ENCODE data around the gene E2F1.

E2F1 gene

GRCh38 chr20:33656783-33657703 lies 29.1 kb downstream of the E2F1 start:
- no peak overlapping the region for H4K91ac ChIP-seq (ENCODE audit: low read length)
- H2AFZ ChIP-seq (ENCODE audit: low read depth, low read length) = no peak overlapping the region
- H3K14ac ChIP-seq (ENCODE audit: low read length in 2 of 2) = no peak overlapping the region
- H2BK5ac ChIP-seq (ENCODE audit: low read depth, low read length, poor library complexity, severe bottlenecking) = no peak overlapping the region
- H3K4me3 ChIP-seq (ENCODE audit: insufficient read depth in 1 of 2, low read depth in 1 of 2, low read length in 2 of 2) = no peak overlapping the region
- no peak overlapping the region for H2BK12ac ChIP-seq (ENCODE audit: low read length in 2 of 2)
- H3K36me3 ChIP-seq (ENCODE audit: control insufficient read depth in 1 of 2, insufficient read depth in 2 of 2, low read depth in 1 of 2, low read length in 2 of 2) = peaks cover 15 to 61% of the 10 kb centered on the region in 2 experiments
- H3K27ac ChIP-seq (ENCODE audit: low read length, poor library complexity, severe bottlenecking) = no peak overlapping the region
- WGBS = 97% methylated on average over 17 of the region's 17 CpGs
- DNase-seq = no peak
- peaks cover 18% of the 10 kb centered on the region for H3K79me1 ChIP-seq (replicated peaks; ENCODE audit: low read length, poor library complexity, severe bottlenecking)
- no peak overlapping the region for H3K23ac ChIP-seq (ENCODE audit: low read length in 2 of 2)
- no peak overlapping the region for H3K4ac ChIP-seq (ENCODE audit: low read depth in 1 of 2, low read length in 2 of 2)
- peaks cover 21% of the 10 kb centered on the region for H3K4me1 ChIP-seq (ENCODE audit: control insufficient read depth, insufficient read depth, low read depth, low read length)
- no peak overlapping the region for H4K8ac ChIP-seq (ENCODE audit: low read length)
- no peak overlapping the region for H2AK5ac ChIP-seq (ENCODE audit: low read length, severe bottlenecking)
- H3K18ac ChIP-seq (ENCODE audit: low read depth in 1 of 2, low read length in 2 of 2) = no peak overlapping the region
- no peak overlapping the region for H3K9ac ChIP-seq (ENCODE audit: low read length)
- no peak overlapping the region for H2BK120ac ChIP-seq (ENCODE audit: low read depth, low read length)
- H2BK15ac ChIP-seq (ENCODE audit: low read depth, poor library complexity, severe bottlenecking) = no peak overlapping the region
- no peaks in the 10 kb centered on the region for H3K27me3 ChIP-seq (ENCODE audit: control insufficient read depth in 1 of 2, insufficient read depth in 1 of 2, low read length in 2 of 2)
- no peaks in the 10 kb centered on the region for H3K9me3 ChIP-seq (ENCODE audit: control insufficient read depth, low read length)
- H3K4me2 ChIP-seq (ENCODE audit: low read length, poor library complexity, severe bottlenecking) = no peak overlapping the region

- Histone ChIP-seq H3K79me1 (replicated peaks; ENCODE audit: low read length, poor library complexity, severe bottlenecking) (peaks cover 12% of the 10 kb centered on the region), H3K27me3 (ENCODE audit: control insufficient read depth in 1 of 2, insufficient read depth in 1 of 2, low read length in 2 of 2) (peaks cover 0 to under 1% of the 10 kb centered on the region in 2 experiments), H2BK12ac (ENCODE audit: low read length in 2 of 2) (no peak overlapping the region), H3K14ac (ENCODE audit: low read length in 2 of 2) (no peak overlapping the region), H3K9ac (ENCODE audit: low read length) (no peak overlapping the region), H3K36me3 (ENCODE audit: control insufficient read depth in 1 of 2, insufficient read depth in 2 of 2, low read depth in 1 of 2, low read length in 2 of 2) (peaks cover 15 to 60% of the 10 kb centered on the region in 2 experiments), H3K9me3 (ENCODE audit: control insufficient read depth, low read length) (no peaks in the 10 kb centered on the region), H3K23ac (ENCODE audit: low read length in 2 of 2) (no peak overlapping the region), H2BK5ac (ENCODE audit: low read depth, low read length, poor library complexity, severe bottlenecking) (no peak overlapping the region), H3K4me3 (ENCODE audit: insufficient read depth in 1 of 2, low read depth in 1 of 2, low read length in 2 of 2) (no peak overlapping the region), H2AFZ (ENCODE audit: low read depth, low read length) (no peak overlapping the region), H3K18ac (ENCODE audit: low read depth in 1 of 2, low read length in 2 of 2) (no peak overlapping the region), H2BK15ac (ENCODE audit: low read depth, poor library complexity, severe bottlenecking) (no peak overlapping the region), H2BK120ac (ENCODE audit: low read depth, low read length) (no peak overlapping the region), H4K91ac (ENCODE audit: low read length) (no peak overlapping the region), H3K4me1 (ENCODE audit: control insufficient read depth, insufficient read depth, low read depth, low read length) (peaks cover 21% of the 10 kb centered on the region), H3K4me2 (ENCODE audit: low read length, poor library complexity, severe bottlenecking) (no peak overlapping the region), H2AK5ac (ENCODE audit: low read length, severe bottlenecking) (no peak overlapping the region), H3K27ac (ENCODE audit: low read length, poor library complexity, severe bottlenecking) (no peak overlapping the region), H4K8ac (ENCODE audit: low read length) (no peak overlapping the region), H3K4ac (ENCODE audit: low read depth in 1 of 2, low read length in 2 of 2) (no peak overlapping the region)
- DNase-seq = no peak
- 95% methylated on average over 10 of the region's 10 CpGs for WGBS
These were observed 30.0 kb downstream of the E2F1 start for GRCh38 chr20:33656010-33656782.

GRCh38 chr20:33655164-33655563 lies 31.0 kb downstream of the E2F1 start:
- no peak overlapping the region for H3K23ac ChIP-seq (ENCODE audit: low read length in 2 of 2)
- no peak overlapping the region for H3K18ac ChIP-seq (ENCODE audit: low read depth in 1 of 2, low read length in 2 of 2)
- no peak overlapping the region for H3K14ac ChIP-seq (ENCODE audit: low read length in 2 of 2)
- 97% methylated on average over 4 of the region's 4 CpGs for WGBS
- peaks cover 15 to 49% of the 10 kb centered on the region in 2 experiments for H3K36me3 ChIP-seq (ENCODE audit: control insufficient read depth in 1 of 2, insufficient read depth in 2 of 2, low read depth in 1 of 2, low read length in 2 of 2)
- no peak overlapping the region for H3K27ac ChIP-seq (ENCODE audit: low read length, poor library complexity, severe bottlenecking)
- H3K9me3 ChIP-seq (ENCODE audit: control insufficient read depth, low read length) = no peaks in the 10 kb centered on the region
- no peak overlapping the region for H3K4ac ChIP-seq (ENCODE audit: low read depth in 1 of 2, low read length in 2 of 2)
- no peak overlapping the region for H2BK15ac ChIP-seq (ENCODE audit: low read depth, poor library complexity, severe bottlenecking)
- no peak overlapping the region for H4K8ac ChIP-seq (ENCODE audit: low read length)
- no peak overlapping the region for H3K4me2 ChIP-seq (ENCODE audit: low read length, poor library complexity, severe bottlenecking)
- no peak overlapping the region for H4K91ac ChIP-seq (ENCODE audit: low read length)
- no peak for DNase-seq
- H2BK120ac ChIP-seq (ENCODE audit: low read depth, low read length) = no peak overlapping the region
- H2BK12ac ChIP-seq (ENCODE audit: low read length in 2 of 2) = no peak overlapping the region
- peaks cover 21% of the 10 kb centered on the region for H3K4me1 ChIP-seq (ENCODE audit: control insufficient read depth, insufficient read depth, low read depth, low read length)
- no peak overlapping the region for H2AFZ ChIP-seq (ENCODE audit: low read depth, low read length)
- H3K4me3 ChIP-seq (ENCODE audit: insufficient read depth in 1 of 2, low read depth in 1 of 2, low read length in 2 of 2) = no peak overlapping the region
- peaks cover 0 to 3% of the 10 kb centered on the region in 2 experiments for H3K27me3 ChIP-seq (ENCODE audit: control insufficient read depth in 1 of 2, insufficient read depth in 1 of 2, low read length in 2 of 2)
- no peak overlapping the region for H3K9ac ChIP-seq (ENCODE audit: low read length)
- peaks cover 7% of the 10 kb centered on the region for H3K79me1 ChIP-seq (replicated peaks; ENCODE audit: low read length, poor library complexity, severe bottlenecking)
- H2AK5ac ChIP-seq (ENCODE audit: low read length, severe bottlenecking) = no peak overlapping the region
- H2BK5ac ChIP-seq (ENCODE audit: low read depth, low read length, poor library complexity, severe bottlenecking) = no peak overlapping the region

- H3K36me3 ChIP-seq (ENCODE audit: control insufficient read depth in 1 of 2, insufficient read depth in 2 of 2, low read depth in 1 of 2, low read length in 2 of 2) = peaks cover 15 to 45% of the 10 kb centered on the region in 2 experiments
- H2BK5ac ChIP-seq (ENCODE audit: low read depth, low read length, poor library complexity, severe bottlenecking) = no peak overlapping the region
- peaks cover 21% of the 10 kb centered on the region for H3K4me1 ChIP-seq (ENCODE audit: control insufficient read depth, insufficient read depth, low read depth, low read length)
- H3K14ac ChIP-seq (ENCODE audit: low read length in 2 of 2) = no peak overlapping the region
- WGBS = 85% methylated on average over 14 of the region's 14 CpGs
- no peak overlapping the region for H2AFZ ChIP-seq (ENCODE audit: low read depth, low read length)
- no peak overlapping the region for H3K18ac ChIP-seq (ENCODE audit: low read depth in 1 of 2, low read length in 2 of 2)
- no peak overlapping the region for H4K91ac ChIP-seq (ENCODE audit: low read length)
- H2BK15ac ChIP-seq (ENCODE audit: low read depth, poor library complexity, severe bottlenecking) = no peak overlapping the region
- H4K8ac ChIP-seq (ENCODE audit: low read length) = no peak overlapping the region
- no peak overlapping the region for H2BK120ac ChIP-seq (ENCODE audit: low read depth, low read length)
- no peak overlapping the region for H3K4me2 ChIP-seq (ENCODE audit: low read length, poor library complexity, severe bottlenecking)
- no peak overlapping the region for H3K9ac ChIP-seq (ENCODE audit: low read length)
- H3K79me1 ChIP-seq (replicated peaks; ENCODE audit: low read length, poor library complexity, severe bottlenecking) = peaks cover 3% of the 10 kb centered on the region
- H3K9me3 ChIP-seq (ENCODE audit: control insufficient read depth, low read length) = no peaks in the 10 kb centered on the region
- H2AK5ac ChIP-seq (ENCODE audit: low read length, severe bottlenecking) = no peak overlapping the region
- H3K4ac ChIP-seq (ENCODE audit: low read depth in 1 of 2, low read length in 2 of 2) = no peak overlapping the region
- H3K4me3 ChIP-seq (ENCODE audit: insufficient read depth in 1 of 2, low read depth in 1 of 2, low read length in 2 of 2) = no peak overlapping the region
- no peak overlapping the region for H2BK12ac ChIP-seq (ENCODE audit: low read length in 2 of 2)
- no peak overlapping the region for H3K27ac ChIP-seq (ENCODE audit: low read length, poor library complexity, severe bottlenecking)
- no peak overlapping the region for H3K23ac ChIP-seq (ENCODE audit: low read length in 2 of 2)
- DNase-seq = no peak
- peaks cover 0 to 3% of the 10 kb centered on the region in 2 experiments for H3K27me3 ChIP-seq (ENCODE audit: control insufficient read depth in 1 of 2, insufficient read depth in 1 of 2, low read length in 2 of 2)
These were observed 31.5 kb downstream of the E2F1 start for GRCh38 chr20:33654680-33655161.
